Measurements from ENCODE around the gene OSBP2.

DNA sequence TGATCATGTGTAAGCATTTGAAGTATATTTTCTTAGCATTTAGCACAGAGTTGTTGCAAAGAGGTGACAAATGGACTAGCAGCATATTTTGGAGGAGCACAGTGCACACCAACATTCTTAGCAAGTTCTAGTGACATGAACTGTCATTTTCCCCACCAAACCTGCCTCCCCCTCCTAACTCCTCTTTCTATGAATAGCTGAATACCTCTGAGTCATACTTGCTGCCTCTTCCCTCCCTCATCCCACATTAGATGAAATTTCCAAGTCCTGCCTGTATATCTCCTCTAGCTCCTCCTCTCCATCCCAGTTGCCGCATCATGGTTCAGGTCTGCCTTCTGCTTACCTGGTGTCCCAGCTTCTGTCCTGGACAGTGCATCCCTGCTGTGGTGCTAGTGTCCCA is 7.2 kb downstream of the OSBP2 start:
- TF ChIP-seq, protein P1, sequence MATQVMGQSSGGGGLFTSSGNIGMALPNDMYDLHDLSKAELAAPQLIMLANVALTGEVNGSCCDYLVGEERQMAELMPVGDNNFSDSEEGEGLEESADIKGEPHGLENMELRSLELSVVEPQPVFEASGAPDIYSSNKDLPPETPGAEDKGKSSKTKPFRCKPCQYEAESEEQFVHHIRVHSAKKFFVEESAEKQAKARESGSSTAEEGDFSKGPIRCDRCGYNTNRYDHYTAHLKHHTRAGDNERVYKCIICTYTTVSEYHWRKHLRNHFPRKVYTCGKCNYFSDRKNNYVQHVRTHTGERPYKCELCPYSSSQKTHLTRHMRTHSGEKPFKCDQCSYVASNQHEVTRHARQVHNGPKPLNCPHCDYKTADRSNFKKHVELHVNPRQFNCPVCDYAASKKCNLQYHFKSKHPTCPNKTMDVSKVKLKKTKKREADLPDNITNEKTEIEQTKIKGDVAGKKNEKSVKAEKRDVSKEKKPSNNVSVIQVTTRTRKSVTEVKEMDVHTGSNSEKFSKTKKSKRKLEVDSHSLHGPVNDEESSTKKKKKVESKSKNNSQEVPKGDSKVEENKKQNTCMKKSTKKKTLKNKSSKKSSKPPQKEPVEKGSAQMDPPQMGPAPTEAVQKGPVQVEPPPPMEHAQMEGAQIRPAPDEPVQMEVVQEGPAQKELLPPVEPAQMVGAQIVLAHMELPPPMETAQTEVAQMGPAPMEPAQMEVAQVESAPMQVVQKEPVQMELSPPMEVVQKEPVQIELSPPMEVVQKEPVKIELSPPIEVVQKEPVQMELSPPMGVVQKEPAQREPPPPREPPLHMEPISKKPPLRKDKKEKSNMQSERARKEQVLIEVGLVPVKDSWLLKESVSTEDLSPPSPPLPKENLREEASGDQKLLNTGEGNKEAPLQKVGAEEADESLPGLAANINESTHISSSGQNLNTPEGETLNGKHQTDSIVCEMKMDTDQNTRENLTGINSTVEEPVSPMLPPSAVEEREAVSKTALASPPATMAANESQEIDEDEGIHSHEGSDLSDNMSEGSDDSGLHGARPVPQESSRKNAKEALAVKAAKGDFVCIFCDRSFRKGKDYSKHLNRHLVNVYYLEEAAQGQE (IDR thresholded peaks at IDR 0.05; ENCODE audit: unreplicated experiment): no peak
- TF ChIP-seq, protein P2, sequence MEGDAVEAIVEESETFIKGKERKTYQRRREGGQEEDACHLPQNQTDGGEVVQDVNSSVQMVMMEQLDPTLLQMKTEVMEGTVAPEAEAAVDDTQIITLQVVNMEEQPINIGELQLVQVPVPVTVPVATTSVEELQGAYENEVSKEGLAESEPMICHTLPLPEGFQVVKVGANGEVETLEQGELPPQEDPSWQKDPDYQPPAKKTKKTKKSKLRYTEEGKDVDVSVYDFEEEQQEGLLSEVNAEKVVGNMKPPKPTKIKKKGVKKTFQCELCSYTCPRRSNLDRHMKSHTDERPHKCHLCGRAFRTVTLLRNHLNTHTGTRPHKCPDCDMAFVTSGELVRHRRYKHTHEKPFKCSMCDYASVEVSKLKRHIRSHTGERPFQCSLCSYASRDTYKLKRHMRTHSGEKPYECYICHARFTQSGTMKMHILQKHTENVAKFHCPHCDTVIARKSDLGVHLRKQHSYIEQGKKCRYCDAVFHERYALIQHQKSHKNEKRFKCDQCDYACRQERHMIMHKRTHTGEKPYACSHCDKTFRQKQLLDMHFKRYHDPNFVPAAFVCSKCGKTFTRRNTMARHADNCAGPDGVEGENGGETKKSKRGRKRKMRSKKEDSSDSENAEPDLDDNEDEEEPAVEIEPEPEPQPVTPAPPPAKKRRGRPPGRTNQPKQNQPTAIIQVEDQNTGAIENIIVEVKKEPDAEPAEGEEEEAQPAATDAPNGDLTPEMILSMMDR (conservative IDR thresholded peaks at IDR 0.05; ENCODE audit: low read depth in 2 of 2): no peak
- TF ChIP-seq EZH2 (IDR thresholded peaks at IDR 0.05; ENCODE audit: low read depth, unreplicated experiment): no peak
- no peak for TF ChIP-seq EZH2phosphoT487 (IDR thresholded peaks at IDR 0.05; ENCODE audit: unreplicated experiment)
- no peak for TF ChIP-seq POLR2AphosphoS5 (IDR thresholded peaks at IDR 0.05; ENCODE audit: low read depth)
- TF ChIP-seq, protein P3, sequence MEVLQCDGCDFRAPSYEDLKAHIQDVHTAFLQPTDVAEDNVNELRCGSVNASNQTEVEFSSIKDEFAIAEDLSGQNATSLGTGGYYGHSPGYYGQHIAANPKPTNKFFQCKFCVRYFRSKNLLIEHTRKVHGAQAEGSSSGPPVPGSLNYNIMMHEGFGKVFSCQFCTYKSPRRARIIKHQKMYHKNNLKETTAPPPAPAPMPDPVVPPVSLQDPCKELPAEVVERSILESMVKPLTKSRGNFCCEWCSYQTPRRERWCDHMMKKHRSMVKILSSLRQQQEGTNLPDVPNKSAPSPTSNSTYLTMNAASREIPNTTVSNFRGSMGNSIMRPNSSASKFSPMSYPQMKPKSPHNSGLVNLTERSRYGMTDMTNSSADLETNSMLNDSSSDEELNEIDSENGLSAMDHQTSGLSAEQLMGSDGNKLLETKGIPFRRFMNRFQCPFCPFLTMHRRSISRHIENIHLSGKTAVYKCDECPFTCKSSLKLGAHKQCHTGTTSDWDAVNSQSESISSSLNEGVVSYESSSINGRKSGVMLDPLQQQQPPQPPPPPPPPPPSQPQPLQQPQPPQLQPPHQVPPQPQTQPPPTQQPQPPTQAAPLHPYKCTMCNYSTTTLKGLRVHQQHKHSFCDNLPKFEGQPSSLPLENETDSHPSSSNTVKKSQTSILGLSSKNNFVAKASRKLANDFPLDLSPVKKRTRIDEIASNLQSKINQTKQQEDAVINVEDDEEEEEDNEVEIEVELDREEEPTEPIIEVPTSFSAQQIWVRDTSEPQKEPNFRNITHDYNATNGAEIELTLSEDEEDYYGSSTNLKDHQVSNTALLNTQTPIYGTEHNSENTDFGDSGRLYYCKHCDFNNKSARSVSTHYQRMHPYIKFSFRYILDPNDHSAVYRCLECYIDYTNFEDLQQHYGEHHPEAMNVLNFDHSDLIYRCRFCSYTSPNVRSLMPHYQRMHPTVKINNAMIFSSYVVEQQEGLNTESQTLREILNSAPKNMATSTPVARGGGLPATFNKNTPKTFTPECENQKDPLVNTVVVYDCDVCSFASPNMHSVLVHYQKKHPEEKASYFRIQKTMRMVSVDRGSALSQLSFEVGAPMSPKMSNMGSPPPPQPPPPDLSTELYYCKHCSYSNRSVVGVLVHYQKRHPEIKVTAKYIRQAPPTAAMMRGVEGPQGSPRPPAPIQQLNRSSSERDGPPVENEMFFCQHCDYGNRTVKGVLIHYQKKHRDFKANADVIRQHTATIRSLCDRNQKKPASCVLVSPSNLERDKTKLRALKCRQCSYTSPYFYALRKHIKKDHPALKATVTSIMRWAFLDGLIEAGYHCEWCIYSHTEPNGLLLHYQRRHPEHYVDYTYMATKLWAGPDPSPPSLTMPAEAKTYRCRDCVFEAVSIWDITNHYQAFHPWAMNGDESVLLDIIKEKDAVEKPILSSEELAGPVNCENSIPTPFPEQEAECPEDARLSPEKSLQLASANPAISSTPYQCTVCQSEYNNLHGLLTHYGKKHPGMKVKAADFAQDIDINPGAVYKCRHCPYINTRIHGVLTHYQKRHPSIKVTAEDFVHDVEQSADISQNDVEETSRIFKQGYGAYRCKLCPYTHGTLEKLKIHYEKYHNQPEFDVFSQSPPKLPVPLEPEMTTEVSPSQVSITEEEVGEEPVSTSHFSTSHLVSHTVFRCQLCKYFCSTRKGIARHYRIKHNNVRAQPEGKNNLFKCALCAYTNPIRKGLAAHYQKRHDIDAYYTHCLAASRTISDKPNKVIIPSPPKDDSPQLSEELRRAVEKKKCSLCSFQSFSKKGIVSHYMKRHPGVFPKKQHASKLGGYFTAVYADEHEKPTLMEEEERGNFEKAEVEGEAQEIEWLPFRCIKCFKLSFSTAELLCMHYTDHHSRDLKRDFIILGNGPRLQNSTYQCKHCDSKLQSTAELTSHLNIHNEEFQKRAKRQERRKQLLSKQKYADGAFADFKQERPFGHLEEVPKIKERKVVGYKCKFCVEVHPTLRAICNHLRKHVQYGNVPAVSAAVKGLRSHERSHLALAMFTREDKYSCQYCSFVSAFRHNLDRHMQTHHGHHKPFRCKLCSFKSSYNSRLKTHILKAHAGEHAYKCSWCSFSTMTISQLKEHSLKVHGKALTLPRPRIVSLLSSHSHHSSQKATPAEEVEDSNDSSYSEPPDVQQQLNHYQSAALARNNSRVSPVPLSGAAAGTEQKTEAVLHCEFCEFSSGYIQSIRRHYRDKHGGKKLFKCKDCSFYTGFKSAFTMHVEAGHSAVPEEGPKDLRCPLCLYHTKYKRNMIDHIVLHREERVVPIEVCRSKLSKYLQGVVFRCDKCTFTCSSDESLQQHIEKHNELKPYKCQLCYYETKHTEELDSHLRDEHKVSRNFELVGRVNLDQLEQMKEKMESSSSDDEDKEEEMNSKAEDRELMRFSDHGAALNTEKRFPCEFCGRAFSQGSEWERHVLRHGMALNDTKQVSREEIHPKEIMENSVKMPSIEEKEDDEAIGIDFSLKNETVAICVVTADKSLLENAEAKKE (CRISPR knock-in tag; IDR thresholded peaks at IDR 0.05): no peak
- TF ChIP-seq JUNB (IDR thresholded peaks at IDR 0.05; ENCODE audit: unreplicated experiment): no peak
- TF ChIP-seq NANOG (IDR thresholded peaks at IDR 0.05; ENCODE audit: borderline replicate concordance): no peak
- TF ChIP-seq, protein P4, sequence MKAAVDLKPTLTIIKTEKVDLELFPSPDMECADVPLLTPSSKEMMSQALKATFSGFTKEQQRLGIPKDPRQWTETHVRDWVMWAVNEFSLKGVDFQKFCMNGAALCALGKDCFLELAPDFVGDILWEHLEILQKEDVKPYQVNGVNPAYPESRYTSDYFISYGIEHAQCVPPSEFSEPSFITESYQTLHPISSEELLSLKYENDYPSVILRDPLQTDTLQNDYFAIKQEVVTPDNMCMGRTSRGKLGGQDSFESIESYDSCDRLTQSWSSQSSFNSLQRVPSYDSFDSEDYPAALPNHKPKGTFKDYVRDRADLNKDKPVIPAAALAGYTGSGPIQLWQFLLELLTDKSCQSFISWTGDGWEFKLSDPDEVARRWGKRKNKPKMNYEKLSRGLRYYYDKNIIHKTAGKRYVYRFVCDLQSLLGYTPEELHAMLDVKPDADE (IDR thresholded peaks at IDR 0.05): no peak
- TF ChIP-seq CREB1 (CRISPR knock-in tag; IDR thresholded peaks at IDR 0.05; ENCODE audit: low read depth): no peak
- TF ChIP-seq STAT1 (IDR thresholded peaks at IDR 0.05; ENCODE audit: unreplicated experiment): no peak
- no peak for TF ChIP-seq ZNF114 (CRISPR knock-in tag; IDR thresholded peaks at IDR 0.05)
- no peak for TF ChIP-seq ZNF331 (CRISPR knock-in tag; IDR thresholded peaks at IDR 0.05; ENCODE audit: low read depth)
